CD4-positive, alpha-beta T cell treated with Interleukin-15 for 4 hours (primary cell): ENCODE data around the gene GTF2IRD2.
"Not testable (repeated sequence)": the region's sequence is repeated elsewhere in the genome, so short reads cannot be mapped to it uniquely, and the experiment has no call there.

Experiments used
- DNase-seq: peaks from one replicate; pipeline ENCODE4 v3.0.0-alpha.2; 2020; ENCODE audit warnings: low spot score

The GTF2IRD2 gene

DNA sequence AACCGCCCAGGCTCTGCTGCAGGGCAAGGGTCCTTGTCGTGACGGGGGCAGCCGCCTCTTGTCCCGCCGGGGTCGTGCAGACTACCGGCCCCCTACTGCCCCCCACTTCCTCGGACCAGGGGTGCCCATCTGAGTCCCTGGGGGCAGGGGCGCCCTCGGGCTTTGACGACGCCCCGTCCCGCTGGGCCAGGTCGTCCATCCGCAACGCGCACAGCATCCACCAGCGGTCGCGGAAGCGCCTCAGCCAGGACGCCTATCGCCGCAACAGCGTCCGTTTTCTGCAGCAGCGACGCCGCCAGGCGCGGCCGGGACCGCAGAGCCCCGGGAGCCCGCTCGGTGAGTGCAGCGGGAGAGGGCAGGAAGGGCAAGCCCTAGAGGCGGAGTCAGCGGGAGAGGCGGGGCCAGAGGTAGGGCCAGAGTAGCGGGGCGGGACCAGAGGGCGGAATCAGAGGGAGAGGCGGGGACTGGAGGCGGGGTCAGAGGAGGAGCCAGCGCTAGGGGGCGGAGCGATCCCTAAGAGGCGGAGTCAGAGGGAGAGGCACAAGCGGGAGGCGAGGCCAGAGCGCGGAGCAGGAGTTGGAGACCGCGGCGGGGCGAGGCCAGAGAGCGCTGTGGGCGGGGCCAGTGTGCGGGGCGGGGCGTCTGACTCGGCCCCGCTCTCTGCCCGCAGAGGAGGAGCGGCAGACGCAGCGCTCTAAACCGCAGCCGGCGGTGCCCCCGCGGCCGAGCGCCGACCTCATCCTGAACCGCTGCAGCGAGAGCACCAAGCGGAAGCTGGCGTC, 62.8 kb downstream of the GTF2IRD2 start:
- DNase-seq = peak; percentile 96

DNA sequence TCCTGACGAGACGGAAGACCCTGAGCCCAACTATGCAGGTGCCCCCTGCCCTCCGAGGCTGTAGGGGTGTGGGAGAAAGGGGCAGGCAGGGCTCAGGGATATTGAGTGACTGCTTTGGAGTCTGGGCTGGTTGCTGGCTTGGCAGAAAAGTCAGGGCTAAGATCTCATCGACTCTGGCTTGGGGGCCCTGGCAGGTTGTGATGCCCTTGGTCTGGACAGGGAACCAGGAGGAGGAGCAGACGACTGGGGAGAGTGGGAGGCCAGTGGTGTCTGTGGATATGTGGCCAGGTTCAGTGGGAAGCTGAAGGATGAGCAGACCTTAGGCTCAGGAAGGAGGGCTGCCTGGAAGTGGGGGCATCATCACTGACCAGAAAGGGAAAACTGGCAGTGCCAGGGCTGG, 67.8 kb downstream of the GTF2IRD2 start:
- not testable (repeated sequence) for DNase-seq

DNA sequence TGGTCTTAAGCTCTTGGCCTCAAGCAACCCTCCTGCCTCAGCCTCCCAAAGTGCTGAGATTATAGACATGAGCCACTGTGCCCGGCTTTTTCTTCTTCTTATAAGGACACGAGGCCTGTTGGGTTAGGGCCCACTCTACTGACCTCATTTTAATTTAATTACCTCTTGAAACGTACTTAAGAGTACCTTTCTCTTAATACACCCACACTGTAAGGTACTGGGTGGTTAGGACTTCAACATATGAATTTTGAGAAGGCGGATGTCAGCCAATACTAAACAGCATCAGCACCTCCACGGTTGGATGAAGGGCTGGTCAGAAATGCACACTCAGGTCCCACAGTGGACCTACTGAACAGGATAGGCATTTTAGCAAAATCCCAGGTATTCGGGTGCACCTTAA, 69.7 kb downstream of the GTF2IRD2 start:
- not testable (repeated sequence) for DNase-seq

DNA sequence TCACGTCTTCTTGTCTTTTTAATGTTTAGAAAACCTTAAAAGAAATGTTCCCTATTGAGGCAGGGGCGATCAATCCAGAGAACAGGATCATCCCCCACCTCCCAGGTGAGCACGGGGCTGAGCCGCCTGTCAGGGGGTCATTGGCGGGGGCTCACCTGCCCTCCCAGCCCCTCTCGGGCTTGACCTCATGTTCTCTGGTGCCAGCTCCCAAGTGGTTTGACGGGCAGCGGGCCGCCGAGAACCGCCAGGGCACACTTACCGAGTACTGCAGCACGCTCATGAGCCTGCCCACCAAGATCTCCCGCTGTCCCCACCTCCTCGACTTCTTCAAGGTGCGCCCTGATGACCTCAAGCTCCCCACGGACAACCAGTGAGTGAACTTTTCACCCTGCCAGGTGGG, 72.4 kb downstream of the GTF2IRD2 start:
- DNase-seq = not testable (repeated sequence)

DNA sequence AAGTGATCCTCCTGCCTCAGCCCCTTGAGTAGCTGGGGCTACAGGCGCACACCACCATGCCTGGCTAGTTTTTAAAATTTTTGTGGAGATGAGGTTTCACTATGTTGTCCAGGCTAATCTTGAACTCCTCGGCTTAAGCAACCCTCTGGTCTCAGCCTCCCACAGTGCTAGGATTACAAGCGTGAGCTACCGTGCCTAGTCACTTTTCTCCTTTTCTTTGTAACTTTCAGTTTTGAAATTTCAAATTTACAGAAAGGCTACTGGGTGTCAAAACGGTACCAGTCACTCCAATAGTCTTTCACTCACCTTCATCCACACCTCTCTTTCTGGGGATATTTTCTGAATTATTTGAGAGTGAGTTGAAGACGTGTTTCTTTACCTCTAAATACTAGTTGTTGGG, 76.3 kb downstream of the GTF2IRD2 start:
- not testable (repeated sequence) for DNase-seq

DNA sequence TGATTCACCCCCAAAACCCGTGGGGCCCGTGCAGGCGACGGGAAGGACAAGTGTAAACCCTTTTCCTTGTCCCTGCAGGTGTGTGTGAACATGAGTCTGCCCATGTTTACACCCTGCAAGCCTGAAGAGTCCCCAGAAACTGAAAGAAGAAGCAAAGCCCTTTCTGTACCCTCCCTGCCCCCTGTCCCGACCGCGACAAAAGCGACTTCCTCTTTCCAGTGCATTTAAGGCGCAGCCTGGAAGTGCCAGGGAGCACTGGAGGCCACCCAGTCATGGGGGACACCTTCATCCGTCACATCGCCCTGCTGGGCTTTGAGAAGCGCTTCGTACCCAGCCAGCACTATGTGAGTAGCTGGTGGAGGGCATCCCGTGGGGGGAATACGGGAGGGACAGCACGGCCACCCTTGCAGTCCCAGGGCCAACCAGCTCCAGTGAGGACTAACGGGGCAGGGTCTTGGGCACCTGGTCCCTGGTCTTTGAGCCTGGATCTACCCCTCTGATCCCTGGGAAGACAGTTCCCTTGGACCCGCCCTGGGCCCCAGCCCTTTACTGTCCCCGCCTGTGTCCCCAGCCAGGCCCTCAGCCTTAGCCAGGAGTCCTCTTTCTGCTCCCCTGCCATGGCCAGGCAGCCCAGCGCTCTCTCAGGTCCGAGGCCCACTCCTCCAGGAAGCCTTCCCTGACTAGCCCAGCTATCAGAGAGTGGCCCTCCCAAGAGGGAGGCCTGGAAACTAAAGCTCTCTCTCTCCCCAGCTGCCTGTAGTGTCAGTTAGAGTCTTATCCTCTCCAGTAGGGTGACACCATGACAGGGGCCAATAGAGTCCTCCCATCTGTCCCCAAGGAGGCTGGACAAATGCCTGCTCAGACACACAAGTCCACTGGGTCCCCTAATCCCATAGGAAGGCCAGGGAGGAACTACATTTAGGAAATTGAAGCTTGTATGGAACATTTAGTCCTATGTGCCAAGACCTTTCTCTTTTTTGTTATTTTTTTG, 77.3 kb downstream of the GTF2IRD2 start, which contains the start of gene NCF1:
TSS of gene NCF1 (plus strand) at position 252 of the 991 bp plus-strand sequence. CDS start at position 273, 21 bp downstream.
- not testable (repeated sequence) for DNase-seq

DNA sequence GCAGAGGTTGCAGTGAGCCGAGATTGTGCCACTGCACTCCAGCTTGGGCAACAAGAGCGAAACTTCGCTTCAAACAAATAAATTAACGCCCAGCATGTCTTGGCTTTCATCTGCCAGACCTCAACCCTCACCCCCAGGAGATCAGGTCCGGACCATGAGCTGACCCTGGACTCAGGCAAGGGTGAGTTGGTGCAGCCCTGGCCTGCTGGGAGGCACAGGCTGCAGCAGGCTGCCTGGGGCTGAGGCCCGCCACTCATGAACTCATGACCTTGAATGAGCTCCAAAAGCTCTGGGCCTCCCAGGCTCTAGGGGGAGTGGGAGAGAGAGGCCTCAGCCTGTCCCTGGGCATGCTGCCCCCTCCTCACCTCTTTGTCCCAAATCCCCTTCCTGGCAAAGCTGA, 79.3 kb downstream of the GTF2IRD2 start:
- DNase-seq = not testable (repeated sequence)

DNA sequence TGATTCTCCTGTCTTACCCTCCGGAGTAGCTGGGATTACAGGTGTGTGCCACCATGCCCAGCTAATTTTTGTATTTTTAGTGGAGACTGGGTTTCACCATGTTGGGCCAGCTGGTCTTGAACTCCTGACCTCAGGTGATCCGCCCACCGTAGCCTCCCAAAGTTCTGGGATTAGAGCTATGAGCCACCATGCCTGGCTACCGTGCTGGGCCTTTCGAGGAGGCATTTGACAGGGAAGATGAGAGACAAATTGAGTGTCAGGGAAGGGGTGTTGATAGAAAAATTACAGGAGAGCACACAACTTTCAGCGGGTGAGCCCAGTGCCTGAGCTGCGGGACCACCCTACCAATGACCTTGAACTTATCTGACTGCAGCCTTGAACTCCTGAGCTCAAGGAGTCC, 81.3 kb downstream of the GTF2IRD2 start:
- DNase-seq = not testable (repeated sequence)

DNA sequence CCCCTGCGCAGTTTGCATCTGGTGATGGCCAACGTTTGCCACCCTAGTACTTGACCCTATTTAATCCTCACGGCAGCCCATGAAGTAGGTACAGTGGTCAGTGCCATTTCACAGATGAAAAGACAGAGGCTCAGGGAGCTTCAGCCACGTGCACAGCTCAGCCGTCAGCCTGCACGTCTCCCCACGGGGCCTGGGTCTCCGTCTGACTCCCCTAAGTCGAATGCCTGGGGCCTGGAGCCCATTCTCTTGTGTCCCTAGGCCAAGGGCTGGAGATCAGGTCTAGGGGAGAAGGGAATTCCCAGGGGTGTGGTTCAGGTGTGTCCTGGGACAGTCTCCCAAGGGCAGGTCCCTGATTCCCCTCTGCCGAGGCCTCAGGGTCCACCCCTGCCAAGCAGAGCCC, 84.4 kb downstream of the GTF2IRD2 start:
- not testable (repeated sequence) for DNase-seq

DNA sequence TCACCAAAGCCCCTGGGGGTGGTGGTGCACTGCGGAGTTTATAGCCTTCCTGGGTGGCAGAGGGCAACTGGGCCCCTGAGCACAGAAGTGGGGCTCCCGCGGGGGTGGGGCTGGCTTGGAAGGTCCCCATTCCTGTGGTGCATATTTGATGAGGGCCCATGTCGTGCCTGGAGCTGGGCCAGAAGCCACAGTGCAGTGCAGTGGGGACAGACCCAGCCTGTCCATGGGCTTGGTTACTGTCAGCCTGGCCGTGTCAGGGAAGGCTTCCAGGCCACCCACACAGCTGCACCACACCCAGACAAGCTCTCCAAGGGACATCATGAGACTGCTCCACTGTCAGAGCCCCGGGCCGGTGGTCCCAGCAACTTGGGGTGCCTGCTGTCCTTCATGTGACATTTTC, 84.9 kb downstream of the GTF2IRD2 start:
- DNase-seq = not testable (repeated sequence)

DNA sequence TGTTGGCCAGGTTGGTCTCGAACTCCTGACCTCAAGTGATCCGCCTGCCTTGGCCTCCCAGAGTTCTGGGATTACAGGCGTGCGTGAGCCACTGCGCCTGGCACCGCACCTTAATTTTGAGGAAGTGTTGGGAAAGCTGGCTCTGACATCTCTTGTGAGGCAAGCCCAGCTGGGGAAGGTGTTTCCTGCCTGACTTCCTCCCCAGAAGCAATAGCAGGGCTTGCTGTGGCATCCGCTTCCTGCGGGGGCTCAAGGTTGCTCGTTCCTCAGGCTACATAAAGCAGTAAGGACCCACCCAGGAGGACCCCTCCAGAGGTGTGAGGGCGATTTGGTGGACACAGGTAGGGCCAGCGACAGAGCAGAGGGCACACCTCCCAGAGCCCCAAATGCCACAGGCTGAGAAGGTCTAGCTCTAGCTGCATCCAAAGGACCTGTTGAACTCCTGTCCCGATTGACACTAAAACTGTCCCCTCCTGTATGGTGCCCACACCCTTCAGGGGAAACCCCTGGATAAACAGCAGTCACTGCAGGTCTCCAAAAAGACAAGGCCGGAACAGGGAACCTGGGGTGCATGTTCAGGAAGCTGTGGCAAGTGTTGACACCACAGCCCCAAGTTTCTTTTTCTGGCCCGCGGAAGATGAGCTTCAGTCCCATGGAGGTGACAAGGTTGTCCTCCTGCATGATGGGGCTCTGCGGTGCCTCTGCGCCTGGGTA, 86.0 kb downstream of the GTF2IRD2 start:
- not testable (repeated sequence) for DNase-seq

DNA sequence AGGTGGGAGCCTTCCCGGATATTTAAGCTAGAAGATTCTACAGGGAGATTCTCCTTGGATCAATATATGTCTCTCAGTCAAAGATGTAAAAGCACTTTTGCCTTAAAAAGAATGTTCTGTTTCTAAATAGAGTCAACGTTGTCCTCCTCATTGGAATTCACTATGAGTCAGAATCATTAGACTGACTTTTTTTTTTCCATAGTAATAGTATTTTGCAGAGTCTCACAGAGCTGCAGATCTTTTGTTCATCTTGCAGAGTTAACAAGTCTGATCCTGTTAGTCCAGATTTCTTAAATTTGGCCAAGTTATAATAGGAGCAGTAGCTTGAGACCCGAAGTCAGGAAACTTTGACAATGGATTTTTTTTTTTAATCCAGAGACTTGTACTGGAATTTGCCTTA, 92.4 kb downstream of the GTF2IRD2 start:
- DNase-seq = not testable (repeated sequence)

DNA sequence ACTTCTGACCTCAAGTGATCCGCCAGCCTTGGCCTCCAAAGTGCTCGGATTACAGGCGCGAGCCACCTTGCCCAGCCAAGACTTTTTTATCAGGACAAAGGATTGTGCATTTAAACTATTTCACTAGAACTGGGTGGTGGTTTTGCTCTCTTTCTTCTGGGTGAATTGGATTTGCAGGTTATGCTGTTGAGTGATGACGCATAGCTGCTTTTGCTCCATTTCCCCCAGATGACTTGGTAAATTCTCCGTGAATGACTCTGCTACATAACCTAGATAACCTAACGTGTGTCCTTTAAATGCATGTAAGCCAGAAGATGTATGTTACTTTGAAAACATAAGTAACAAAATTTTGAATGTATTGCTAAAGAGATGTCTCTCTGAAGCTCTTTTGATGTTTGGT, 93.1 kb downstream of the GTF2IRD2 start:
- not testable (repeated sequence) for DNase-seq

DNA sequence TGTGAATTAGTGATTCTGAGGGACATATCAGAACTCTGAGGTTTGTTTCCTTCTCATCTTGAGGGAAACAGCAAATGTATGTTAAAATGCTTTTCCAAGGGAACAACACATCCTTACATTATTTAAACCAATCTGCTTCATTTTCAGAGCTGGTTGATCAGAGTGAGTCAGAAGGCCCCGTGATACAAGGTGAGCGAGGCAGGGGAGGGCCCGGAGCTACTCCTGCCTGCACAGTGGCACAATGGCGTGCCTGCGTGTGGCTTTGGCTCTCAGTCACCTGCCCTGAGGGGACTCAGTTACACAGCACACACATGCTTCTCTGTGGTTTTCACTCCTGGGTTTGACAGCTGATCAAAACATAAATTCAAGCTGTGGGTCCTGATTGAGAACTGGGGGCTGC, 94.7 kb downstream of the GTF2IRD2 start:
- DNase-seq = not testable (repeated sequence)

DNA sequence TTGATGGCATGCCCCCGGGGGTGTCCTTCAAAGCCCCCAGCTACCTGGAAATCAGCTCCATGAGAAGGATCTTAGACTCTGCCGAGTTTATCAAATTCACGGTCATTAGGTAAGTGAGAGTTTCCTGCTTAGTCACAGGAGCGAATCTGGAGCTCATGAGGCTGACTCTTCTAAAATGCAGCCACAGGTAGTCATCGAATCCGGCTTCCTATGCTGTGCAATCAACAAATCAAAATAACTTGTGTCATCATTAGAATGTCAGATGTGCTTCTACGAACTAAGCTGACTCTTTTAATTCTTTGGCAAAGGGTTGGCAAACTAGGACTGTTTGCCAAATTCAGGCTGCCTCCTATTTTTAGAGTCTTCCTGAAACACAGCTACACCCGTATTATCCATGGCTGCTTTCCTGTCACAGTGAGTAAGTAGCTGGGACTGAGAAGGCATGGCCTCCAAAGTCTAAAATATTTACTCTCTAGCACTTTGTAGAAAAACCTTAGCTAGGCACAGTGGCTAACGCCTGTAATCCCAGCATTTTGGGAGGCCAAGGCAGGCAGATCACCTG, 97.4 kb downstream of the GTF2IRD2 start:
- not testable (repeated sequence) for DNase-seq
